Gastroesophageal sphincter (tissue), 4 donors: Measurements from ENCODE around the gene TPMT. TPM values are rescaled to one million over a fixed set of nuclear protein-coding genes. Genes with fewer than 3 reads are reported as not detected.

Source experiments
- ATAC-seq: fragments of 150-250 bp; one replicate; pipeline ENCODE4 v1.9.1; 2016; ENCODE audit warnings: mild to moderate bottlenecking, moderate library complexity
- H3K27ac ChIP-seq, 4 donors: fragments of 200-600 bp; sonication (generic) in 3 of 4; 1 replicate in 3 of 4; 2 replicates in 1 of 4; pipeline ENCODE4 v1.5.1; 2016 to 2019
- H3K27me3 ChIP-seq: fragments of 200-600 bp; sonication (generic); one replicate; pipeline ENCODE4 v1.5.1; 2019
- H3K36me3 ChIP-seq, 2 donors: fragments of 200-600 bp; sonication (generic); one replicate each; pipeline ENCODE4 v1.5.1; 2019; ENCODE audit warnings: control low read depth in 1 of 2
- H3K4me1 ChIP-seq, 3 donors: fragments of 200-600 bp; sonication (generic); 1 replicate in 2 of 3; 2 replicates in 1 of 3; pipeline ENCODE4 v1.5.1; 2016 to 2019; ENCODE audit warnings: control low read depth in 2 of 3
- H3K4me3 ChIP-seq, 2 donors: fragments of 200-600 bp; sonication (generic); one replicate each; pipeline ENCODE4 v1.5.1; 2019; ENCODE audit warnings: mild to moderate bottlenecking in 1 of 2, moderate library complexity in 1 of 2
- H3K9me3 ChIP-seq, 3 donors: fragments of 200-600 bp; sonication (generic); one replicate each; pipeline ENCODE4 v1.5.1; 2017 to 2019; ENCODE audit warnings: control low read depth in 2 of 3
- EP300 ChIP-seq: sonication (generic); formaldehyde crosslinking; IDR thresholded peaks from one replicate; pipeline ENCODE4 v1.6.1; 2017; ENCODE audit warnings: antibody characterized with exemption, mild to moderate bottlenecking
- POLR2A ChIP-seq, 2 donors: fragments of 450-650 bp; IDR thresholded peaks; one replicate each; pipeline ENCODE4 v1.6.1; 2017; ENCODE audit warnings: antibody characterized with exemption in 2 of 2, mild to moderate bottlenecking in 2 of 2, moderate library complexity in 1 of 2
- POLR2AphosphoS5 ChIP-seq: sonication (generic); formaldehyde crosslinking; IDR thresholded peaks from one replicate; pipeline ENCODE4 v1.6.1; 2017; ENCODE audit warnings: antibody characterized with exemption
- WGBS, 2 donors: methylation state at CpG; one replicate each; pipeline ENCODE4 v1.1.5; 2018; ENCODE audit warnings: low coverage in 1 of 2; 5-methylcytosine and 5-hydroxymethylcytosine counted together
- total RNA-seq, 4 donors: library from RNA; depleted of rRNA; stranded (reverse); fragments of >200 nt; gene quantifications; one replicate each; pipeline ENCODE4 v1.1.0, GENCODE V29; 2016
- TF ChIP-seq, protein P1 (sequence below), 4 experiments: fragments of 200-600 bp in 2 of 4; fragments of 450-650 bp in 2 of 4; sonication (generic) in 1 of 4; IDR thresholded peaks; one replicate each; pipeline ENCODE4 v1.5.1; 2017 to 2019; ENCODE audit warnings: antibody characterized with exemption in 4 of 4, mild to moderate bottlenecking in 2 of 4, moderate library complexity in 2 of 4

TPMT gene
- total RNA-seq, 4 donors from 2014 or later, result 5.7 to 8.9 (median 7.2) TPM

GRCh38 chr6:18148304-18149025 is 6.4 kb downstream of the TPMT start:
- Histone ChIP-seq H3K27ac (no peak overlapping the region), H3K9me3 (no peaks in the 10 kb centered on the region), H3K4me3 (no peak overlapping the region), H3K27me3 (no peaks in the 10 kb centered on the region), H3K36me3 (peaks cover 0 to 30% of the 10 kb centered on the region in 2 donors), H3K4me1 (peaks cover 0 to 3% (median 0%) of the 10 kb centered on the region in 3 donors)
- no peak for ATAC-seq
- 86 to 90% methylated on average over 3 to 4 of the region's 5 CpGs for WGBS, 2 donors
- TF ChIP-seq POLR2A (IDR thresholded peaks at IDR 0.05), result no peak
- TF ChIP-seq, protein P1, sequence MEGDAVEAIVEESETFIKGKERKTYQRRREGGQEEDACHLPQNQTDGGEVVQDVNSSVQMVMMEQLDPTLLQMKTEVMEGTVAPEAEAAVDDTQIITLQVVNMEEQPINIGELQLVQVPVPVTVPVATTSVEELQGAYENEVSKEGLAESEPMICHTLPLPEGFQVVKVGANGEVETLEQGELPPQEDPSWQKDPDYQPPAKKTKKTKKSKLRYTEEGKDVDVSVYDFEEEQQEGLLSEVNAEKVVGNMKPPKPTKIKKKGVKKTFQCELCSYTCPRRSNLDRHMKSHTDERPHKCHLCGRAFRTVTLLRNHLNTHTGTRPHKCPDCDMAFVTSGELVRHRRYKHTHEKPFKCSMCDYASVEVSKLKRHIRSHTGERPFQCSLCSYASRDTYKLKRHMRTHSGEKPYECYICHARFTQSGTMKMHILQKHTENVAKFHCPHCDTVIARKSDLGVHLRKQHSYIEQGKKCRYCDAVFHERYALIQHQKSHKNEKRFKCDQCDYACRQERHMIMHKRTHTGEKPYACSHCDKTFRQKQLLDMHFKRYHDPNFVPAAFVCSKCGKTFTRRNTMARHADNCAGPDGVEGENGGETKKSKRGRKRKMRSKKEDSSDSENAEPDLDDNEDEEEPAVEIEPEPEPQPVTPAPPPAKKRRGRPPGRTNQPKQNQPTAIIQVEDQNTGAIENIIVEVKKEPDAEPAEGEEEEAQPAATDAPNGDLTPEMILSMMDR (IDR thresholded peaks at IDR 0.05), result no peak
- TF ChIP-seq POLR2AphosphoS5, result no peak
- no peak for TF ChIP-seq EP300

- 85 to 100% methylated on average over 2 of the region's 2 CpGs for WGBS, 2 donors
- Histone ChIP-seq H3K27me3 (no peaks in the 10 kb centered on the region), H3K27ac (no peak overlapping the region), H3K36me3 (peaks cover 0 to 39% of the 10 kb centered on the region in 2 donors), H3K4me3 (no peak overlapping the region), H3K9me3 (no peaks in the 10 kb centered on the region), H3K4me1 (no peaks in the 10 kb centered on the region)
- ATAC-seq, result no peak
- TF ChIP-seq EP300 (no peak), POLR2A (IDR thresholded peaks at IDR 0.05) (no peak), POLR2AphosphoS5 (no peak)
- TF ChIP-seq, protein P1 (IDR thresholded peaks at IDR 0.05), result no peak
Observed at GRCh38 chr6:18147616-18148015, 7.3 kb downstream of the TPMT start.

- H3K27ac ChIP-seq, result no peak overlapping the region
- no peak overlapping the region for H3K4me3 ChIP-seq
- 59 to 67% methylated on average over 2 of the region's 2 CpGs for WGBS, 2 donors
- H3K4me1 ChIP-seq, result no peaks in the 10 kb centered on the region
- no peaks in the 10 kb centered on the region for H3K27me3 ChIP-seq
- no peak for TF ChIP-seq POLR2AphosphoS5
- TF ChIP-seq, protein P1 (IDR thresholded peaks at IDR 0.05), result no peak
- ATAC-seq, result no peak
- H3K36me3 ChIP-seq, result peaks cover 0 to 43% of the 10 kb centered on the region in 2 donors
- H3K9me3 ChIP-seq, result no peaks in the 10 kb centered on the region
Observed at GRCh38 chr6:18147160-18147559, 7.7 kb downstream of the TPMT start.

GRCh38 chr6:18142591-18142861 is 12.4 kb downstream of the TPMT start:
- no peak for ATAC-seq

More at GRCh38 chr6:18142591-18142861, 12.4 kb downstream of the TPMT start:
- Histone ChIP-seq H3K4me3 (no peak overlapping the region), H3K27ac (no peak overlapping the region), H3K36me3 (peaks cover 0 to 74% of the 10 kb centered on the region in 2 donors), H3K27me3 (no peaks in the 10 kb centered on the region), H3K9me3 (no peaks in the 10 kb centered on the region), H3K4me1 (no peaks in the 10 kb centered on the region)
- WGBS, 2 donors, result 93% methylated on average over 3 of the region's 3 CpGs
- TF ChIP-seq EP300 (no peak), POLR2A (IDR thresholded peaks at IDR 0.05) (no peak), POLR2AphosphoS5 (no peak)
- TF ChIP-seq, protein P1 (IDR thresholded peaks at IDR 0.05), result no peak
